ENCODE results near the gene SPRR4. TPM values are rescaled to one million over a fixed set of nuclear protein-coding genes. Genes with fewer than 3 reads are reported as not detected.

The SPRR4 gene
- total RNA-seq, 4 donors from 2014 or later = not detected

DNA sequence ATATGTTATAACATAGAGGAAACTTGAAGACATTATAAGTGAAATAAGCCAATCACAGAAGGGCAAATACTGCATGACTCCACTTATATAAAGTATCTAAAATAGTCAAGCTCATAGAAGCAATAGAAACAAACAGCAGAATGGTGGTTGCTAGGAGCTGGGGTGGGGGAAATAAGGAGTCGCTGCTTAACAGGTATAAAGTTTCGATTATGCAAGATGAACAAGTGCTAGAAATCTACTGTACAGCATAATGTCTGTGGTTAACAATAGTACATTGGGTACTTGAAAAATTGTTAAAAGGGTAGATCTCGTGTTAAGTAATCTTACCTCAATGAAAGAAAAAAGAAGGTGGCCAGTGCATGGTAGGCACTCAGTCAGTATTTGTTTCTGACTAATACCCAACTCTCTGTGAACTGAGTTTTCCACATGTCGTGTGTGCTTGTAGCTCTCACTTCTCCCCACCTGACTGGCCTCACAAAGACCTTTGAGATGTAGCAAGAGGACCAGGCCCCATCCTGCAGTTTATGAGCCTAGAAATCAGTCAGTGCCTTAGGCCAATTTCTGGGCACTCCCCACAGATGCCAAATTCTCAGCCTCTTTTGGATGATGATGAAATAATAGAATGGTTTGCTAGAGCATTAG, 38.2 kb upstream of the SPRR4 start:
- in situ Hi-C loops (cut with MboI; ENCODE audit: low pct_ligation_motif_present in 1 of 4, low pct_unique_long_range_greater_than_20kb in 1 of 4, low sequenced_read_pairs in 3 of 4) (no loop called here), intact Hi-C loops (cut with DNase I; ENCODE audit: low total_unique reads) (no loop called here)
- DNase-seq = no peak
- Histone ChIP-seq H3K9me3 (no peaks in the 10 kb centered on the region), H3K27me3 (no peaks in the 10 kb centered on the region), H3K4me3 (no peak overlapping the region), H3K36me3 (no peaks in the 10 kb centered on the region), H3K27ac (no peak overlapping the region), H3K4me1 (no peaks in the 10 kb centered on the region)
- TF ChIP-seq POLR2A (IDR thresholded peaks at IDR 0.05) (no peak), POLR2AphosphoS5 (IDR thresholded peaks at IDR 0.05) (no peak)
- TF ChIP-seq, protein P1, sequence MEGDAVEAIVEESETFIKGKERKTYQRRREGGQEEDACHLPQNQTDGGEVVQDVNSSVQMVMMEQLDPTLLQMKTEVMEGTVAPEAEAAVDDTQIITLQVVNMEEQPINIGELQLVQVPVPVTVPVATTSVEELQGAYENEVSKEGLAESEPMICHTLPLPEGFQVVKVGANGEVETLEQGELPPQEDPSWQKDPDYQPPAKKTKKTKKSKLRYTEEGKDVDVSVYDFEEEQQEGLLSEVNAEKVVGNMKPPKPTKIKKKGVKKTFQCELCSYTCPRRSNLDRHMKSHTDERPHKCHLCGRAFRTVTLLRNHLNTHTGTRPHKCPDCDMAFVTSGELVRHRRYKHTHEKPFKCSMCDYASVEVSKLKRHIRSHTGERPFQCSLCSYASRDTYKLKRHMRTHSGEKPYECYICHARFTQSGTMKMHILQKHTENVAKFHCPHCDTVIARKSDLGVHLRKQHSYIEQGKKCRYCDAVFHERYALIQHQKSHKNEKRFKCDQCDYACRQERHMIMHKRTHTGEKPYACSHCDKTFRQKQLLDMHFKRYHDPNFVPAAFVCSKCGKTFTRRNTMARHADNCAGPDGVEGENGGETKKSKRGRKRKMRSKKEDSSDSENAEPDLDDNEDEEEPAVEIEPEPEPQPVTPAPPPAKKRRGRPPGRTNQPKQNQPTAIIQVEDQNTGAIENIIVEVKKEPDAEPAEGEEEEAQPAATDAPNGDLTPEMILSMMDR (IDR thresholded peaks at IDR 0.05) = no peak
- 63 to 76% methylated on average over 4 of the region's 4 CpGs for WGBS, 2 donors (ENCODE audit: low coverage in 1 of 2)

DNA sequence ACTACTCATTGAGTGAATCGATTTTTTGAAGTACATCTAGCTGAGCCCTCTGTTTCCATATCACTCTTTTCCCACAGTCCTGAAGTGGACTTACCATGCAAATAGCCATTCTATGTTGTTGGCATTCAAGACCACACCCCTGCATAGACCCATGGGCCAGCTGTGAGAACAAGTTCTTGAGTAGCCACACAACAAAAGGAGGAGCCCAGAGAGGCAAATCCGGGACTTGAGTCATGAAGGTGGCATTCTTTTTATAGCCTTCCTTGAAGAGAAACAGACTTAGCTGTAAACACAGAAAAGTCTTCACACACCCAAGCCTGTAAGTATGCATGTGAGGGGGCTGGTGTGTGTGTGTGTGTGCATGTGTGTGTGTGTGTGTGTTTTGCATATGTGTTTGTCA, 37.3 kb upstream of the SPRR4 start:
- Histone ChIP-seq H3K27me3 (no peaks in the 10 kb centered on the region), H3K27ac (no peak overlapping the region), H3K36me3 (no peaks in the 10 kb centered on the region), H3K4me1 (no peaks in the 10 kb centered on the region), H3K4me3 (no peak overlapping the region), H3K9me3 (no peaks in the 10 kb centered on the region)
- intact Hi-C loops (cut with DNase I; ENCODE audit: low total_unique reads) (no loop called here), in situ Hi-C loops (cut with MboI; ENCODE audit: low pct_ligation_motif_present in 1 of 4, low pct_unique_long_range_greater_than_20kb in 1 of 4, low sequenced_read_pairs in 3 of 4) (no loop called here)
- no peak for DNase-seq
- 49 to 63% methylated on average over 1 to 2 of the region's 2 CpGs for WGBS, 2 donors (ENCODE audit: low coverage in 1 of 2)
- TF ChIP-seq, protein P1 (IDR thresholded peaks at IDR 0.05) = no peak
- TF ChIP-seq EP300 (IDR thresholded peaks at IDR 0.05; ENCODE audit: low read depth) = no peak
- no peak for TF ChIP-seq POLR2A (IDR thresholded peaks at IDR 0.05)
- no peak for TF ChIP-seq POLR2AphosphoS5 (IDR thresholded peaks at IDR 0.05)

GRCh38 chr1:152940614-152941013, 29.8 kb upstream of the SPRR4 start:
- Histone ChIP-seq H3K4me3 (no peak overlapping the region), H3K27me3 (no peaks in the 10 kb centered on the region), H3K27ac (no peak overlapping the region), H3K36me3 (no peaks in the 10 kb centered on the region), H3K9me3 (no peaks in the 10 kb centered on the region), H3K4me1 (no peaks in the 10 kb centered on the region)
- in situ Hi-C loops (cut with MboI; ENCODE audit: low pct_ligation_motif_present in 1 of 4, low pct_unique_long_range_greater_than_20kb in 1 of 4, low sequenced_read_pairs in 3 of 4) = no loop called here
- intact Hi-C loops (cut with DNase I; ENCODE audit: low total_unique reads) = no loop called here
- WGBS, 2 donors (ENCODE audit: low coverage in 1 of 2) = 75% methylated on average over 1 of the region's 1 CpG; no CpG with 5 or more reads in 1 of the 2 donors
- TF ChIP-seq POLR2AphosphoS5 (IDR thresholded peaks at IDR 0.05) (no peak), POLR2A (IDR thresholded peaks at IDR 0.05) (no peak), EP300 (IDR thresholded peaks at IDR 0.05; ENCODE audit: low read depth) (no peak)
- TF ChIP-seq, protein P1 (IDR thresholded peaks at IDR 0.05) = no peak
- no peak for DNase-seq

- Histone ChIP-seq H3K9me3 (no peaks in the 10 kb centered on the region), H3K27me3 (no peaks in the 10 kb centered on the region), H3K27ac (no peak overlapping the region), H3K4me3 (no peak overlapping the region), H3K36me3 (no peaks in the 10 kb centered on the region), H3K4me1 (no peaks in the 10 kb centered on the region)
- intact Hi-C loops (cut with DNase I; ENCODE audit: low total_unique reads) (no loop called here), in situ Hi-C loops (cut with MboI; ENCODE audit: low pct_ligation_motif_present in 1 of 4, low pct_unique_long_range_greater_than_20kb in 1 of 4, low sequenced_read_pairs in 3 of 4) (no loop called here)
- no peak for DNase-seq
- 49 to 72% methylated on average over 2 to 8 of the region's 8 CpGs for WGBS, 2 donors (ENCODE audit: low coverage in 1 of 2)
- TF ChIP-seq, protein P1 (IDR thresholded peaks at IDR 0.05) = no peak
- TF ChIP-seq EP300 (IDR thresholded peaks at IDR 0.05; ENCODE audit: low read depth) (no peak), POLR2AphosphoS5 (IDR thresholded peaks at IDR 0.05) (no peak), POLR2A (IDR thresholded peaks at IDR 0.05) (no peak)
Measured at GRCh38 chr1:152941037-152941711, 29.3 kb upstream of the SPRR4 start.

Measured in transverse colon (tissue), 4 donors.